Neural cell (in vitro differentiated cells): ENCODE data around the gene PCGF3. TPM values are rescaled to one million over a fixed set of nuclear protein-coding genes. Genes with fewer than 3 reads are reported as not detected.

ENCODE experiments used
- H2AFZ ChIP-seq: fragments of 200-600, 300-800 bp; sonication (generic), shearing (Covaris generic); 2 replicates; pipeline ENCODE4 v1.6.0; 2014; ENCODE audit warnings: low read depth, mild to moderate bottlenecking, antibody characterized with exemption, low read length, moderate library complexity
- H3F3A ChIP-seq: fragments of 200-600 bp; shearing (Covaris generic); 2 replicates; pipeline ENCODE4 v1.6.1; 2016; ENCODE audit warnings: mild to moderate bottlenecking, moderate library complexity, mixed read lengths, antibody characterized with exemption, low read length; ENCODE audit not compliant: insufficient read depth, poor library complexity, severe bottlenecking
- H3K27ac ChIP-seq: fragments of 200-600, 300-800 bp; sonication (generic), shearing (Covaris generic); 2 replicates; pipeline ENCODE4 v1.5.1; 2014; ENCODE audit warnings: mild to moderate bottlenecking, low read length, moderate library complexity
- H3K27me3 ChIP-seq: fragments of 300-800, 200-600 bp; sonication (generic), shearing (Covaris generic); 2 replicates; pipeline ENCODE4 v1.6.0; 2014; ENCODE audit warnings: mild to moderate bottlenecking, low read depth, low read length, moderate library complexity; ENCODE audit not compliant: insufficient read depth
- H3K36me3 ChIP-seq: fragments of 300-800, 200-600 bp; sonication (generic), shearing (Covaris generic); 2 replicates; pipeline ENCODE4 v1.5.1; 2014; ENCODE audit warnings: mild to moderate bottlenecking, antibody characterized with exemption, low read length, moderate library complexity; ENCODE audit not compliant: insufficient read depth
- H3K4me2 ChIP-seq: fragments of 300-800, 200-600 bp; sonication (generic), shearing (Covaris generic); 2 replicates; pipeline ENCODE4 v1.6.0; 2014; ENCODE audit warnings: mild to moderate bottlenecking, low read length
- H3K4me3 ChIP-seq: fragments of 300-800, 200-600 bp; sonication (generic), shearing (Covaris generic); 2 replicates; pipeline ENCODE4 v1.5.1; 2014; ENCODE audit warnings: mild to moderate bottlenecking, low read length, moderate library complexity
- H3K79me2 ChIP-seq: fragments of 200-600 bp; shearing (Covaris generic); replicated peaks from 2 replicates; pipeline ENCODE4 v1.6.0; 2014; ENCODE audit warnings: mild to moderate bottlenecking, low read length, moderate library complexity; ENCODE audit not compliant: insufficient read depth
- H3K9ac ChIP-seq: fragments of 300-800, 200-600 bp; sonication (generic), shearing (Covaris generic); 2 replicates; pipeline ENCODE4 v1.6.1; 2016; ENCODE audit warnings: mild to moderate bottlenecking, low read length, mixed read lengths
- H3K9me2 ChIP-seq: fragments of 200-600 bp; shearing (Covaris generic); 2 replicates; pipeline ENCODE4 v1.6.1; 2016; ENCODE audit warnings: mild to moderate bottlenecking, low read length, mixed read lengths; ENCODE audit not compliant: insufficient read depth
- H3K9me3 ChIP-seq: fragments of 200-600, 300-800 bp; sonication (generic), shearing (Covaris generic); 2 replicates; pipeline ENCODE4 v1.6.1; 2016; ENCODE audit warnings: mild to moderate bottlenecking, mixed run types, low read length, moderate library complexity, mixed read lengths
- H4K20me1 ChIP-seq: fragments of 200-600 bp; shearing (Covaris generic); 2 replicates; pipeline ENCODE4 v1.6.1; 2016; ENCODE audit warnings: mild to moderate bottlenecking, mixed run types; ENCODE audit not compliant: insufficient read depth
- CTCF ChIP-seq: fragments of 450-650 bp; IDR thresholded peaks from 2 replicates; pipeline ENCODE4 v1.5.1; 2014; ENCODE audit warnings: antibody characterized with exemption, mild to moderate bottlenecking, moderate library complexity; ENCODE audit not compliant: poor library complexity, severe bottlenecking
- EP300 ChIP-seq: fragments of 450-650 bp; conservative IDR thresholded peaks from 2 replicates; pipeline ENCODE4 v1.6.1; 2014; ENCODE audit warnings: antibody characterized with exemption, mild to moderate bottlenecking, moderate library complexity; ENCODE audit not compliant: poor library complexity, severe bottlenecking
- EZH2 ChIP-seq: fragments of 200-600, 300-800 bp; shearing (Covaris generic), sonication (generic); IDR thresholded peaks from 2 replicates; pipeline ENCODE4 v1.6.1; 2014; ENCODE audit warnings: antibody characterized with exemption, low read length, borderline replicate concordance, mild to moderate bottlenecking; ENCODE audit not compliant: insufficient read depth, poor library complexity, severe bottlenecking
- MXI1 ChIP-seq: fragments of 450-650 bp; conservative IDR thresholded peaks from 2 replicates; pipeline ENCODE4 v1.6.1; 2014; ENCODE audit warnings: antibody characterized with exemption, mild to moderate bottlenecking; ENCODE audit not compliant: poor library complexity, severe bottlenecking
- POLR2AphosphoS5 ChIP-seq: IDR thresholded peaks from 2 replicates; pipeline ENCODE4 v1.6.1; 2012
- RAD21 ChIP-seq: fragments of 450-650 bp; conservative IDR thresholded peaks from 2 replicates; pipeline ENCODE4 v1.6.1; 2014; ENCODE audit warnings: antibody characterized with exemption, mild to moderate bottlenecking, moderate library complexity
- REST ChIP-seq: IDR thresholded peaks from 2 replicates; pipeline ENCODE4 v1.6.1; 2012; ENCODE audit warnings: borderline replicate concordance
- SMC3 ChIP-seq: fragments of 450-650 bp; conservative IDR thresholded peaks from 2 replicates; pipeline ENCODE4 v1.6.1; 2014; ENCODE audit warnings: antibody characterized with exemption, mild to moderate bottlenecking, moderate library complexity; ENCODE audit not compliant: poor library complexity
- TAF1 ChIP-seq: IDR thresholded peaks from 2 replicates; pipeline ENCODE4 v1.6.1; 2012; ENCODE audit warnings: low read depth
- polyA plus RNA-seq: library from polyadenylated mRNA; depleted of rRNA; stranded (reverse); fragments of >200 nt; gene quantifications from 2 replicates; pipeline ENCODE4 v1.2.3, GENCODE V29; 2014

PCGF3 gene
- polyA plus RNA-seq, 1 donor from 2014 or later, result 117 TPM

GRCh38 chr4:732911-733630 lies 27.4 kb downstream of the PCGF3 start:
- Histone ChIP-seq H3K27ac (no peak overlapping the region), H3K4me2 (no peak overlapping the region), H3K9me2 (no peaks in the 10 kb centered on the region), H3K4me3 (no peak overlapping the region), H3K9ac (no peak overlapping the region), H3K27me3 (no peaks in the 10 kb centered on the region), H3K9me3 (no peaks in the 10 kb centered on the region), H3F3A (no peaks in the 10 kb centered on the region), H3K36me3 (no peaks in the 10 kb centered on the region), H3K79me2 (peaks cover 17% of the 10 kb centered on the region), H4K20me1 (no peaks in the 10 kb centered on the region), H2AFZ (no peak overlapping the region)
- TF ChIP-seq RAD21 (no peak), EP300 (no peak), SMC3 (no peak), MXI1 (no peak), EZH2 (no peak), TAF1 (no peak), POLR2AphosphoS5 (no peak), REST (no peak), CTCF (no peak)

GRCh38 chr4:733631-733980 lies 28.0 kb downstream of the PCGF3 start:
- TF ChIP-seq SMC3 (no peak), EP300 (no peak), TAF1 (no peak)
- no peaks in the 10 kb centered on the region for H3K27me3 ChIP-seq
- no peak overlapping the region for H3K9ac ChIP-seq
- peaks cover 11% of the 10 kb centered on the region for H3K79me2 ChIP-seq
- no peak overlapping the region for H3K4me3 ChIP-seq
- no peaks in the 10 kb centered on the region for H3F3A ChIP-seq
- H3K9me3 ChIP-seq, result no peaks in the 10 kb centered on the region
- no peaks in the 10 kb centered on the region for H4K20me1 ChIP-seq
- H3K27ac ChIP-seq, result no peak overlapping the region
- no peaks in the 10 kb centered on the region for H3K36me3 ChIP-seq
- no peak overlapping the region for H2AFZ ChIP-seq
- no peaks in the 10 kb centered on the region for H3K9me2 ChIP-seq
- no peak overlapping the region for H3K4me2 ChIP-seq

GRCh38 chr4:734075-734474 lies 28.4 kb downstream of the PCGF3 start:
- H3K27ac ChIP-seq, result no peak overlapping the region
- H3K4me3 ChIP-seq, result no peak overlapping the region
- H3K79me2 ChIP-seq, result peaks cover 8% of the 10 kb centered on the region
- no peak overlapping the region for H3K4me2 ChIP-seq
- H3F3A ChIP-seq, result no peaks in the 10 kb centered on the region
- H3K36me3 ChIP-seq, result no peaks in the 10 kb centered on the region
- no peaks in the 10 kb centered on the region for H3K27me3 ChIP-seq
- no peak overlapping the region for H3K9ac ChIP-seq
- no peak overlapping the region for H2AFZ ChIP-seq
- H3K9me3 ChIP-seq, result no peaks in the 10 kb centered on the region
- no peaks in the 10 kb centered on the region for H4K20me1 ChIP-seq
- TF ChIP-seq SMC3 (no peak), EZH2 (no peak), REST (no peak), TAF1 (no peak), CTCF (no peak), RAD21 (no peak), POLR2AphosphoS5 (no peak), EP300 (no peak), MXI1 (no peak)
- H3K9me2 ChIP-seq, result no peaks in the 10 kb centered on the region
